HL-60 (cell line): Measurements from ENCODE around the gene WDFY2.

Experiments
- CTCF ChIP-seq: IDR thresholded peaks from one replicate; pipeline ENCODE4 v1.5.1; 2011; ENCODE audit warnings: low read length, control low read depth, inconsistent platforms; ENCODE audit not compliant: insufficient read depth
- POLR2AphosphoS5 ChIP-seq: IDR thresholded peaks from 2 replicates; pipeline ENCODE4 v1.6.1; 2012; ENCODE audit warnings: low read depth

GRCh38 chr13:51623473-51623872 lies 39.2 kb downstream of the WDFY2 start:
- TF ChIP-seq CTCF (no peak), POLR2AphosphoS5 (no peak)
